Measurements from ENCODE around the gene AFF4.
"Not testable (repeated sequence)": the region's sequence is repeated elsewhere in the genome, so short reads cannot be mapped to it uniquely, and the experiment has no call there.

Gene AFF4, protein sequence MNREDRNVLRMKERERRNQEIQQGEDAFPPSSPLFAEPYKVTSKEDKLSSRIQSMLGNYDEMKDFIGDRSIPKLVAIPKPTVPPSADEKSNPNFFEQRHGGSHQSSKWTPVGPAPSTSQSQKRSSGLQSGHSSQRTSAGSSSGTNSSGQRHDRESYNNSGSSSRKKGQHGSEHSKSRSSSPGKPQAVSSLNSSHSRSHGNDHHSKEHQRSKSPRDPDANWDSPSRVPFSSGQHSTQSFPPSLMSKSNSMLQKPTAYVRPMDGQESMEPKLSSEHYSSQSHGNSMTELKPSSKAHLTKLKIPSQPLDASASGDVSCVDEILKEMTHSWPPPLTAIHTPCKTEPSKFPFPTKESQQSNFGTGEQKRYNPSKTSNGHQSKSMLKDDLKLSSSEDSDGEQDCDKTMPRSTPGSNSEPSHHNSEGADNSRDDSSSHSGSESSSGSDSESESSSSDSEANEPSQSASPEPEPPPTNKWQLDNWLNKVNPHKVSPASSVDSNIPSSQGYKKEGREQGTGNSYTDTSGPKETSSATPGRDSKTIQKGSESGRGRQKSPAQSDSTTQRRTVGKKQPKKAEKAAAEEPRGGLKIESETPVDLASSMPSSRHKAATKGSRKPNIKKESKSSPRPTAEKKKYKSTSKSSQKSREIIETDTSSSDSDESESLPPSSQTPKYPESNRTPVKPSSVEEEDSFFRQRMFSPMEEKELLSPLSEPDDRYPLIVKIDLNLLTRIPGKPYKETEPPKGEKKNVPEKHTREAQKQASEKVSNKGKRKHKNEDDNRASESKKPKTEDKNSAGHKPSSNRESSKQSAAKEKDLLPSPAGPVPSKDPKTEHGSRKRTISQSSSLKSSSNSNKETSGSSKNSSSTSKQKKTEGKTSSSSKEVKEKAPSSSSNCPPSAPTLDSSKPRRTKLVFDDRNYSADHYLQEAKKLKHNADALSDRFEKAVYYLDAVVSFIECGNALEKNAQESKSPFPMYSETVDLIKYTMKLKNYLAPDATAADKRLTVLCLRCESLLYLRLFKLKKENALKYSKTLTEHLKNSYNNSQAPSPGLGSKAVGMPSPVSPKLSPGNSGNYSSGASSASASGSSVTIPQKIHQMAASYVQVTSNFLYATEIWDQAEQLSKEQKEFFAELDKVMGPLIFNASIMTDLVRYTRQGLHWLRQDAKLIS

DNA sequence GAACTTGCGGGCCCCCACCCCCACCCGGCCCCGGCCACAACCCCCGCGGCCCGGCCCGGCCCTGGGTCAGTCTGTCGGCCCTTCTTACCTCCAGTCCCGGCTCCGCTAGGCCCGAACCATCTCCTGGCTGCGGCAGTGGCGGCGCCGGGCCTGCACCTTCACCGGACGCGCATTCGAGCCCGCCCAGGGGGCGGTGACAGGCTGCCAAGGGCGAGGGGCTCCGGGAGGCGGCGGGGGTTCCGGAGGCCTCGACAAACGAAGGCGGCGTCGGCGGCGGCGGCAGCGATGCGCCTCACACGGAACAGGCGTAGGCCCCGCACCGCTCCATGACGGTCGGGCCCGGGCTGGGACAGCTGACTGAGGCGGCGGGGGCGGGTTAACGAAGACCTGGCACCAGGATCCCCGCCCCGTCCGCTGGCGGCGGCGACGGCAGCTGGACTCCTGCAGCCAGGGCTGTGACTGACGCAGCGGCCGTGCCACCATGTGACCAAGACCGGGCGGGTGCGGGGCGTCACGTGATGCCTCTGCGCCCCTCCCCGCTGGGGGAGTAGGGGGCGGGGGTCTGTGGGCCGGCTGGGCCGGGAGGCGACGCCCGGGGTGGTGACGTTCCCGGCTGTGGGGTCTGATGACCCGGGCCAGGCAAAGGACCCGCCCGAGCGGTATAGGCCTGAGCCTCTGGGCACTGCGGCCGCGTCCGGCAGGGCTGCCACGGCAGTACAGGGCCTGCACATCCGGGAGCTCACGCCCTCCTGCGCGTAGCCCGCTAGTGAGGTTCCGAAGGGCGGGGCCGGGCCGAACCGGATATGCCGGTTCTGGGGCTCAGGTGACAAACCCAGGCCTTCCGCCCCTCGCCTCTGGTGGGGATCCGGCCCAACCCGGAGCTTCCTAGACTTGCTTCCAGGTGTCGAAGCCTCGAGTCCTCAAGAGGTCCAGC is at the start of gene AFF4:
Gene AFF4 (minus strand): TSS at position 464 of the 934 bp plus-strand sequence. CDS start 26,445 bp downstream, outside the sequence.
- peak; percentile 92 for DNase-seq

DNA sequence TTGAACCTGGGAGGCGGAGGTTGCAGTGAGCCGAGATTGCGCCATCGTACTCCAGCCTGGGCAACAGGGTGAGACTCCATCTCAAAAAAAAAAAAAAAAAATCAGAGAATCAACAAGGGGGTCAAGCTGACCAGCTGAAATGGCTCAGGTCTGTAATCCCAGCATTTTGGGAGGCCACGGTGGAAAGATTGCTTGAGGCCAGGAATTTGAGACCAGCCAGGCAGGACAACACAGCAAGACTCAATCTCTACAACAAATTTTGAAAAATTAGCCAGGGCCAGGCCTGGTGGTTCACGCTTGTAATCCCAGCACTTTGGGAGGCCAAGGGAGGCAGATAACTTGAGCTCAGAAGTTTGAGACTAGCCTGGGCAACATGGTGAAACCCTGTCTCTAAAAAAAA is 45.0 kb upstream of the AFF4 start:
- not testable (repeated sequence) for DNase-seq

DNA sequence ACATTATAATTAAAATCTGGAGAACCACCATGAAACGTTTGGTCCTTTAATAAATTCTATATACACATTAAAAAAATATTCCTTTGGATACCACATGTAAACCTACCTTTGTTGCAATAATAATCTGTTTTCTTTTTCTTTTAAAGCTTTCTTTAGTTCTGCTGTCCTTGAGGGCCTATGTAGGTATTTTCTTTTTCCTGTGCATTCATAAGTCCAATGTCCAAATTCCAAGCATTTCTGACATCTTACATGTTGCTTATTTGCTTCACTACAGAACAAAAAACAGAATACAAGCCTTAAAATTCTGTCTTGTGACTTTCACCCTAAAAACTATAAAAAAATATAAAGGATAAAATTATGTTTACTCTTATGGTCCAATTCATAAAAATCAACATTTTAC is 43.2 kb upstream of the AFF4 start:
- no peak for DNase-seq

GRCh38 chr5:132999246-132999645 is 35.8 kb upstream of the AFF4 start:
- DNase-seq: no peak

GRCh38 chr5:132998556-132998955 is 35.1 kb upstream of the AFF4 start:
- DNase-seq: no peak

- no peak for DNase-seq
Observed at GRCh38 chr5:132996307-132996706, 32.9 kb upstream of the AFF4 start.

DNA sequence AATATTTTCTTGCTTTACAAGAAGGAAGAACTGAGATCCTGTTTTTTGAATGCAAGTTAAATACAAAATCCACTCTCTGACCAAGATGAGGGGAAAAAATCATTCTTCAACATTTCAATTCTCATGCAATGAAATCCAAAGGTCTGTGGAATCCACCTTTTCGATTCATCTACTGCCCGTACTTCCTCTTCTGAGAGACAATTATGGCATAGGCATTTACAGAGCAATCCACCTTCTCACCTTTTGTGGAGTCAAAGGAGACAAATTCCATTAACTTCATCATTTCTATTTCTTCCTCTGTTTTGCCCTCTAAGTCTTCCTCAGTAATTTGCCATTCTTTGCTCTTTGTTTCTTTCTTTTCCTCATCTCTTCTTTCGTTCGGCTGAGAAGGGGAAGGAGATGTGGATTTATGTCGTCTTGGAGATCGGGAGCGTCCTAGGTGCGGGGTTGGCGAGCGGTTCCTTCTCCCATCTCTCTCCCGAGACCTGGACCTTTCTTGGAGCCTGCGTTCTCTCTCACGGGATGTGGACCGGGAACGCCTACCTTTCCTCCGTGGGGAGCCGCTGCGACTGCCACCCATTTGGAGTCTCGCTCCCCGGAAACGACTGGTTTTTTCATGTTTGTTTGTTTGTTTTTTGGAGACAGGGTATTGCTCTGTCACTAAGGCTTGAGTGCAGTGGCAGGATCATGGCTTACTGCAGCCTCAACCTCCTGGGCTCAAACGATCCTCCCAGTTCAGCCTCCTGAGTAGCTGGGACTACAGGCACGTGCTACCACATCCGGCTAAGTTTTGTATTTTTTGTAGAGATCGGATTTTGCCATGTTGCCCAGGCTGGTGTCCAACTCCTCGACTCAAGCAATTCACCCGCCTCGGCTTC is 24.3 kb upstream of the AFF4 start:
- DNase-seq: no peak

GRCh38 chr5:132982971-132983370 is 19.5 kb upstream of the AFF4 start:
- DNase-seq: not testable (repeated sequence)

DNA sequence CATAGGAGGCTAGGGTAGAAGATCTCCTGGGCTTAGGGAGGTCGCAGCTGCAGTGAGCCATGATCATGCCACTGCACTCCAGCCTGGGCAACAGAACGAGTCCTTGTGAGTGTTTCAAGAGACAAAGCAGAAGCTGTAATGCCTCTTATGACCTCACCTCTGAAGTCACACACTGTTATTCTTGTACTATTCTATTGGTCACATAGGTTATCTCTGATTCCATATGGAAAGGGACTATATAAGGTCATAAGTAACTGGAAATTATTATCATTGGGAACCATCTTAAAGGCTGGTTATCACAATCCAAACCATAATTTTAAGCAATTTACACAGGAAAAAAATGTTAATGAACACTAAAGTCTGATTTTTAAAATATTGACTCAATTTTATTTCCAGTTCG is 17.9 kb upstream of the AFF4 start:
- DNase-seq: no peak

- DNase-seq: no peak
Observed at GRCh38 chr5:132979976-132980375, 16.5 kb upstream of the AFF4 start.

GRCh38 chr5:132979367-132979940 is 16.0 kb upstream of the AFF4 start:
- DNase-seq: no peak

DNA sequence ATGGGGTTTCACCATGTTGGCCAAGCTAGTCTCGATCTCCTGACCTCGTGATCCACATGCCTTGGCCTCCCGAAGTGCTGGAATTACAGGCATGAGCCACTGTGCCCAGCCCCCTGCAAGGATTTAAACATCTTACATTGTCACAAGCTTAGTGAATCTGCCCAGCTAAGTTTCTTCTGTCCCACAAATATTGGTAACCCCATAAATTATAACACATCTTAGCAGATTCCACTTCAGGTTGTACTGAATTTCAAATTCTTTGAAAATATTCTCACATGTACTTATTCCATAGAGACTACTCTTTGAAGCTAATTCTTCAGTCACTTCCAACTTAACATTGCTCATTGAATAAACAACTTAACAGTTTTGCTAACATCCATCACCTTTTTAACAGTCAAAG is 13.4 kb upstream of the AFF4 start:
- DNase-seq: no peak

DNA sequence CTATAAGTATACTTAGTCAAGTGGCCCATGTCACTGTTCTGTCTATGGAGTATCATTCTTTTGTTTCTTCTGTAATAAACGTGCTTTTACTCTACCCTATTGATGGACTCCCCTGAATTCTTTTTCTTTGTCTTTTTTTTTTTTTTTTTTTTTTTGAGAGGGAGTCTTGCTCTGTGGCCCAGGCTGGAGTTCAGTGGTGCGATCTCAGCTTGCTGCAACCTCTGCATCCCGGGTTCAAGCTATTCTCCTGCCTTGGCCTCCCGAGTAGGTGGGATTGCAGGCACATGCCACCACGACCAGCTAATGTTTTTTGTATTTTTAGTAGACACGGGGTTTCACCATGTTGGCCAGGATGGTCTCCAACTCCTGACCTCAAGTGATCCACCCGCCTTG is 9.0 kb upstream of the AFF4 start:
- not testable (repeated sequence) for DNase-seq

- DNase-seq: no peak
Observed at GRCh38 chr5:132971483-132972435, 8.3 kb upstream of the AFF4 start.

DNA sequence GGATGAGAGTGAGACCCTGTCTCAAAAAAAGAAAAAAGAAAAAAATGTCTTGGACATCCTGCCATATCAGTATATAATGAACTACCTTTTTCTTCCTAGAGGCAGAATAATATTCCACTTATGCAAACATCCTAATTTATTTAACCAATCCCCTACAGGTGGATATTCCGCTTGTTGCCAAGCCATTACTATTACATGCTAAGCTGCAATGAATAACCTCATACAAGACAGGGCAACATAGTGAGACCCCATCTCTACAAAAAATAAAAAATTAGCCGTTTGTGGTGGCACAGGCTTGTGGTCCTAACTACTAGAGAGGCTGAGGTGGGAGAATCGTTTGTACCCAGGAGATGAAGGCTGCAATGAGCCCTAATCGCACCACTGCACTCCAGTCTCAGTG is 1.7 kb upstream of the AFF4 start:
- no peak for DNase-seq

DNA sequence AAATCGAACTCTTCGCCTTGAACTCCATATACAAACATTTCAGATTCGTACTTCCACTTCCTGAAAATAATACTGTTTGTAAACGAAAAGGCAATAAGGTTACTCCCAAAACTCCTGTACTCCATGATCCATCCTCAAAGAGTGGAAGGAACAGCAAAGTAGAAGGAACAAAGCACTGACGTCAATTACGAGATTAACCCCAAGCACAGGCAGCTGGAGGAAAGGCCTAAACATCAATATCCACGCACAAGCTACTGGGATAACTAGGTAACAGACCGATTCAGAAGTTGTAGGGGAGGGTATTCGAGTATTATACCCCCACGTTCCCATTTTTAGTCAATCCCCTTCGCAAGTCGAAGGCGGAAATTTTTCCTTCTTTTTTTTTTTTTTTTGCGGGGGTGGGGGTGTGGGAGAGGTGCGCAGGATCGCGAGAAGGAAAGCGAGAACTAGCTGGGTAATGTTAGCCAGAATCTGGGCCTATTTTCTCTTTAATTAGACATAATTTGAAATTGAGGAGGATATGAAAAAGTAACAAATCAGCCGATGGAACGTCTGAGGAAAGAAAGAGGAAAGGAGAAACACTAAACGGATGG is 909 bp downstream of the AFF4 start:
- no peak for DNase-seq

- no peak for DNase-seq
Observed at GRCh38 chr5:132961887-132962286, 1.5 kb downstream of the AFF4 start.

DNA sequence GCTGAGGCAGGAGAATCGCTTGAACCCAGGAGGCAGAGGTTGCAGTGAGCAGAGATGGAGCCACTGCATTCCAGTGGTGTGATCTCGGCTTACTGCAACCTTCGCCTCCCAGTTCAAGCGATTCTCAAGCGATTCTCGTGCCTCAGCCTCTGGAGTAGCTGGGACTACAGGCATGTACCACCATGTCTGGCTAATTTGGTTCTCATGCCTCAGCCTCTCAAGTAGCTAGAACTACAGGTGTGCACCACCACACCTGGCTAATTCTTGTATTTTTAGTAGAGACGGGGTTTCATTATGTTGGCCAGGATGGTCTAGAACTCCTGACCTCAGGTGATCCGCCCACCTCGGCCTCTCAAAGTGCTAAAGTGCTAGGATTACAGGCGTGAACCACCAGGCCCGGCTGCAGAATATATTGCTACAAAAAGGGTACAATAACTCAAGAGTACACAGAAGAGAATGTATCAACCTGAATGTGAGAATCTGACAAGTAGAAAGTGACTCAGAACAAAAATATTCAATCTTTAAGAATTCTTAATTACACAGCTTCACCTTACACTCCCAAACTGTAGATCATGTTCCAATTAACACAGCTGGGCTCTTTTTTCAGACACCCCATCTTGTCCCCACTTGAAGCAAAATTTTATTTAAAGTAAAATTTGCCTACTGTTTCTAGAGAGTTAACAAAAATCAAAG is 2.2 kb downstream of the AFF4 start:
- DNase-seq: not testable (repeated sequence)
